ENCODE data around the gene ZNF410.
A peak's percentile ranks its signal among the peaks of the same experiment; 100 is the strongest.
"Not testable (repeated sequence)": the region's sequence is repeated elsewhere in the genome, so short reads cannot be mapped to it uniquely, and the experiment has no call there.

The ZNF410 gene

DNA sequence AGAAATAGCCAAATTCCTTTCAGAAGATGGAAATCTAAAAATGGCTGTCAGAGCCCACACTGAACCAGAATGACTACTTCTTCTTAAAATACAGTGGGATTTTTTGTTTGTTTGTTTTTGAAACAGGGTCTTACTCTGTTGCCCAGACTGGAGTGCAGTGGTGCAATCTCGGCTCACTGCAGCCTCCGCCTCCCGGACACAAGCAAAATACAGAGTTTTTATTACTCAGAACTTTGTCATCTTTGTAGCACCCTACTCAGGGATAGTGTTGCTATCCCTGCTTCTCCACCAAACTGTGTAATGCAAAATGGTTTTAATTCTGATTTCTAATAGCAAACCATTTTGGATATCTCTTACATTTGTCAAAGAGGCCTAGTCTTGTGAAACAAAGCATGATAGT is 16.4 kb downstream of the ZNF410 start:
- H3K9me3 ChIP-seq, result no peaks in the 10 kb centered on the region
- H3K4me3 ChIP-seq, result no peak overlapping the region
- H3K27me3 ChIP-seq, result no peaks in the 10 kb centered on the region
- no peak overlapping the region for H3K9ac ChIP-seq
- no peaks in the 10 kb centered on the region for H3K4me1 ChIP-seq
- H3K27ac ChIP-seq, result no peak overlapping the region
- TF ChIP-seq Cebpa-rat (IDR thresholded peaks at IDR 0.05), result no peak
- H3K36me3 ChIP-seq, result peaks cover 94% of the 10 kb centered on the region
- H3K4me2 ChIP-seq, result no peak overlapping the region
- H4K20me1 ChIP-seq, result peaks cover 36% of the 10 kb centered on the region

DNA sequence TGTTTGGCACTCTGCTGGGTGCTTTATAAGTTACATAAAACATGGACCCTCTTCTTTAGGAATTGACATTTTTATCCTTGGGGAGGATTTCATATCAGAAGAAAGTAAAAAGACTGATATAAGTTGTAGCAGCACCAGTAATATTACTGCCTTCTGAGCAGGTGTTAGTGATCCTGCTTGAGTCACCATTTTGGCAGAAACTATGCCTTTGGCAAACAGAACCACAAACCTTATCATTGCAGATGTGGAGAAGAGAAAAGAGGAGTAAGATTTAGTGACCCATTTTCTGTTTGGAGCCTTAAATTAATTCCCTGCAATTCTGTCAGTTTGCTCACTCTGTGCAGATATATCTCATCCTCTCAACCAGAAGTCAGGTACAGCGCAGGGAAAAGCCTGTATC is 23.0 kb downstream of the ZNF410 start:
- Histone ChIP-seq H3K36me3 (peaks cover 96% of the 10 kb centered on the region), H3K27ac (no peak overlapping the region), H3K4me1 (no peaks in the 10 kb centered on the region), H4K20me1 (0 out of 2 replicates have a peak, but pooled peaks cover 4% of the 10 kb centered on the region), H3K4me3 (no peak overlapping the region), H3K9me3 (peaks cover 22% of the 10 kb centered on the region), H3K9ac (no peak overlapping the region), H3K4me2 (no peak overlapping the region), H3K27me3 (no peaks in the 10 kb centered on the region)
- no peak for TF ChIP-seq Cebpa-rat (IDR thresholded peaks at IDR 0.05)

DNA sequence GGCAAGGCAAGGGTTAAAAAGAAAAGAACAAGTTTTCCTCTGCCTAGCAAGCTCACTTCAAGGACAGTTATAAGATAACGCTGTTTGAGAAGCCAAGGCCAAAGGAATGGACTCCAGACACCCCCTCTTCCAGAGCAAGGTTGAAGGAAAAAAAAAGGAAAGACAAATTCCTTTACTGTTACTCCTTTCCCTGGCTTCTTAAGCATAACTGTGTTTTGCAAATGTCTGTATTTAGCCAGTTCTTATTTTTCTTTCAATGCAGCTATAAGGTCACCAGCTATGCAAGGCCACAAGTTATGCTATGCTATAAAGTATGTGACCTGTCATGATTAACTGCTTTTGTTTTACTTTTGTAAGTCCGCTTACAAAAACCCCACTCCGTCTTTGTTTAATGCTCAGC is 26.6 kb downstream of the ZNF410 start:
- Histone ChIP-seq H3K9me3 (peaks cover 22% of the 10 kb centered on the region), H3K9ac (no peak overlapping the region), H3K4me3 (no peak overlapping the region), H3K36me3 (peaks cover 97% of the 10 kb centered on the region), H3K4me1 (no peaks in the 10 kb centered on the region), H3K27me3 (no peaks in the 10 kb centered on the region), H3K4me2 (no peak overlapping the region), H4K20me1 (peaks cover 21% of the 10 kb centered on the region), H3K27ac (no peak overlapping the region)
- TF ChIP-seq Cebpa-rat (IDR thresholded peaks at IDR 0.05), result no peak

DNA sequence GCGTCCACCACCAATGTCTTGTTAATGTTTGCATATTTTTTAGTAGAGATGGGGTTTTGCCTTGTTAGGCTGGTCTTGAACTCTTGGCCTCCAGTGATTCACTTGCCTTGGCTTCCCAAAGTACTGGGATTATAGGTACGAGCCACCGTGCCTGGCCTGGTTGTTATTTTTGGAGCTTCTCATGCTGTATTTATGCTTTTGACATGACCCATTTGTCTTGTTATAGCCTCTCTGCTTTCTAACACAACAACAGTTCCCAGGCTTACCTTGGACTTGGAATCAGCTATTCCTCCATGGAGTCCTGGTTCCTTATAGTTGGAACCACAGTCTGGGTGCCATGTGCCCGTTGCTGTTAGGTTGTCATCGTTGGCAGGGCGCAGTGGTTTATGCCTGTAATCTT is 29.7 kb downstream of the ZNF410 start:
- Histone ChIP-seq H3K27me3 (no peaks in the 10 kb centered on the region), H3K4me3 (no peak overlapping the region), H4K20me1 (peaks cover 33% of the 10 kb centered on the region), H3K36me3 (peaks cover 97% of the 10 kb centered on the region), H3K4me1 (no peaks in the 10 kb centered on the region), H3K4me2 (no peak overlapping the region), H3K9ac (no peak overlapping the region), H3K9me3 (peaks cover 22% of the 10 kb centered on the region), H3K27ac (no peak overlapping the region)
- TF ChIP-seq Cebpa-rat (IDR thresholded peaks at IDR 0.05), result no peak

DNA sequence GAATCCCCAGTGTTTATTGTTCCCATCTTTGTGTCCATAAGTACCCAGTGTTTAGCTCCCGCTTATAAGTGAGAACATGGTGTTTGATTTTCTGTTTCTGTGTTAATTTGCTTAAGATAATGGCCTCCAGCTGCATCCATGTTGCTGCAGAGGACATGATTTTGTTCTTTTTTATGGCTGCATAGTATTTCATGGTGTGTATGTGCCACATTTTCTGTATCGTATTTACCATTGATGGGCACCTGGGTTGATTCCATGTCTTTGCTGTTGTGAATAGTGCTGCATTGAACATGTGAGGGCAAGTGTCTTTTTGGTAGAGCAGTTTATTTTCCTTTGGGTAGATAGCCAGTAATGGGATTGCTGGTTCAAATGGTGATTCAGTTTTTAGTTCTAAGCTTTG is 32.8 kb downstream of the ZNF410 start:
- not testable (repeated sequence) for H3K9ac ChIP-seq, H3K4me3 ChIP-seq, H3K9me3 ChIP-seq, H3K4me1 ChIP-seq, H3K27me3 ChIP-seq, H3K4me2 ChIP-seq, H3K27ac ChIP-seq
- Histone ChIP-seq H4K20me1 (peaks cover 39% of the 10 kb centered on the region), H3K36me3 (peaks cover 96% of the 10 kb centered on the region)

DNA sequence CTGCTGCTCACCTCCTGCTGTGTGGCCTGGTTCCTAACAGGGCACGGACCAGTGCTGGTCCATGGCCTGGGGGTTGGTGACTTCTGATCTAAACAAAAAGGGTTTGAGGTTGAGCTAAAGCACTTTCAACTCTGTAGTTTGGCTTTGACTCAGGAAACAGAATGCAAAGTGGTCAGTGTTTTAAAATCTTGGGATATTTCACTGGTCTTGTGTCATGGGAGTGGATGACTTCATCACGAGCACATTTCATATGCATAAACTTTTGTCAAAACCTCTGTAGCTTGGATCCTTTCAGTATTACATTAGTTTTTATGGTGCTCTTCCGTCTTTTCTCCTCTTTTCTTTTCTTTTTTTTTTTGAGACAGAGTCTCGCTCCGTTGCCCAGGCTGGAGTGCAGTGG is 37.7 kb downstream of the ZNF410 start:
- H3K36me3 ChIP-seq, result peaks cover 98% of the 10 kb centered on the region

DNA sequence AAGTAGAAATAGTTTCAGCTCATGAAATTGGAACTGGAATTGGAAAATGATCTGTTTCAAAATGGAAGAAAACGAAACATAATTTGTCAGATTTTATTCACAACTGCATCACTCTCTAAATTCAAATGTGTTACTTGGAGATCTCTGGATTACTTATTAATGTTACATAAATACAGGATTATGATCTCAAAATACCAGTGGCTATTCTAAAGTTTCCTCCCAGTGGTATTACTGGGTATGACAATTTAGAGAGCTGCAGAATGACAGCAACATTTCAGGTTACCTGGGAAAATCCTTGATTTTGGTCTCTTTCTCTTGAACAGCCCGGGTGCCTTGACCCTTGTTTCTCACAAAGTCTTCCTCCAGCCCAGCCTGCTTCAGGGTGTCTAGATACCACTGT is 49.0 kb downstream of the ZNF410 start:
- Histone ChIP-seq H3K27me3 (no peaks in the 10 kb centered on the region), H3K27ac (no peak overlapping the region), H3K9ac (no peak overlapping the region), H3K4me3 (no peak overlapping the region), H3K4me1 (no peaks in the 10 kb centered on the region), H3K4me2 (no peak overlapping the region), H3K36me3 (peaks cover 54% of the 10 kb centered on the region), H4K20me1 (no peaks in the 10 kb centered on the region), H3K9me3 (no peaks in the 10 kb centered on the region)
- TF ChIP-seq Cebpa-rat (IDR thresholded peaks at IDR 0.05), result no peak

More for the DNA sequence above, 37.7 kb downstream of the ZNF410 start:
- Histone ChIP-seq H4K20me1 (peaks cover 30% of the 10 kb centered on the region), H3K27me3 (no peaks in the 10 kb centered on the region), H3K4me3 (no peak overlapping the region), H3K4me2 (no peak overlapping the region), H3K9ac (no peak overlapping the region), H3K4me1 (no peaks in the 10 kb centered on the region), H3K9me3 (no peaks in the 10 kb centered on the region), H3K27ac (no peak overlapping the region)
- TF ChIP-seq Cebpa-rat (IDR thresholded peaks at IDR 0.05), result no peak

DNA sequence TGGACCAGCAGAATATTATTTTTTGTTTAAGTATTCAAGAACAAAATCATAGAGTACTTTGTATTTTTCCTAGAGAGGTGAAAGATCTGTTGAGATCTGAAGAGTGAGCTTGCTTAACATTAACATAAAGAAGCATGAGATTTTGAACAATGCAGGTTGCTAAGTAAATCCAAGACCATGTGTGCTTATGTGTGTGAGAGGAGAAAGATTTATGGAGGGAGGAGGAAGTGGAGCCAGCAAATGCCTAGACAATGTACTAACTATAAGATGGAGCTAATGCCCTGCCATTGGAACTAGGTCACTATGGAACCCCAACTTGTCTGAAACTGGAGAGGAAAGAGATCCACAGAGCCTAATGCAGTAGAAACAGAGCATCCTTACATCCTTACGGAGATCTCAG is 49.9 kb downstream of the ZNF410 start:
- no peak for TF ChIP-seq Cebpa-rat (IDR thresholded peaks at IDR 0.05)
- H3K27me3 ChIP-seq, result no peaks in the 10 kb centered on the region
- H4K20me1 ChIP-seq, result no peaks in the 10 kb centered on the region
- H3K9me3 ChIP-seq, result no peaks in the 10 kb centered on the region
- H3K27ac ChIP-seq, result no peak overlapping the region
- no peak overlapping the region for H3K4me3 ChIP-seq
- no peak overlapping the region for H3K4me2 ChIP-seq
- no peak overlapping the region for H3K9ac ChIP-seq
- no peaks in the 10 kb centered on the region for H3K4me1 ChIP-seq
- H3K36me3 ChIP-seq, result peaks cover 45% of the 10 kb centered on the region

DNA sequence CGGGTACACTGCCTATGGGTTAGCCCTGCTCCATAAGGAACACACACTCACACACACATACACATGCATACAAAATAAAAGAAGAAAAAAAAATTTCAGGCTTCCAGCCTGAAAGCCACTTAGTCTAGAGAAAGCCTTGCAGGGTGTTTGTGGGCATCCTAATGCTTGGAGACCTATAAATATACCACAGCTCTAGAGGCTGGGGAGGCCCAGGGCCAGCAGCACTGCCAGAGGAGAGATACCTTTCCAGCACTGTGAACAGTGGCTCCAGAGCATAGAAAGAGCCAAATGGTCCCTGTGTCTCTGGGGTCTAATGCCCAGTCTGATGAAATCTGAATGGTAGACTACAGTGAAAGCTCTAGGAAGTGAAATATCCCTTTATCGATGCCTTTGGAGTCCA is 50.4 kb downstream of the ZNF410 start:
- no peak for TF ChIP-seq Cebpa-rat (IDR thresholded peaks at IDR 0.05)
- Histone ChIP-seq H3K4me1 (no peaks in the 10 kb centered on the region), H3K27me3 (no peaks in the 10 kb centered on the region), H3K4me3 (no peak overlapping the region), H3K4me2 (no peak overlapping the region), H4K20me1 (no peaks in the 10 kb centered on the region), H3K36me3 (peaks cover 40% of the 10 kb centered on the region), H3K9ac (no peak overlapping the region), H3K27ac (no peak overlapping the region), H3K9me3 (no peaks in the 10 kb centered on the region)

DNA sequence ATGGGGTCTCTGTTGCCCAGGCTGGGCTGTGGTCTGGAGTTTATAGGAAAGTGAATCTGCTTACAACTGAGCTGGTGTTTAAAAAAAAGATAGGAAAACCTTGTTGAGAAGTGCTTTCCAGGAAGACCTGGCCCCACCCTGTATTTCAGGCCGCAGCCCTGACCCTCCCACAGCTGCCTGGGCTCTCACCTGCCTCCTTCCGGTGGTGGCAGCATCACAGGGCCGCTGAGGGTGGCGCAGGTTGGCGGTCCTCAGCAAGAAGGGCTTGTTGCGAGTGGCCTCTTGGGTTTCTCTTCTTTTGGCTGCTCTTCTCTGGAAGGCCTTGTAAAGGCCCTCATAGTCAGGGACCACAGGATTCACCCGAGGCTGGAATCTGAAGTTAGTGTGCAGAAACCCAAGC is 55.5 kb downstream of the ZNF410 start:
- Histone ChIP-seq H3K9ac (no peak overlapping the region), H3K4me1 (peaks cover 8% of the 10 kb centered on the region; the same call in 1 of the 2 replicates), H3K4me3 (no peak overlapping the region), H3K9me3 (no peaks in the 10 kb centered on the region), H3K36me3 (peaks cover under 1% of the 10 kb centered on the region; the same call in 1 of the 2 replicates), H3K4me2 (no peak overlapping the region), H3K27me3 (no peaks in the 10 kb centered on the region), H4K20me1 (no peaks in the 10 kb centered on the region), H3K27ac (no peak overlapping the region)
- TF ChIP-seq Cebpa-rat (IDR thresholded peaks at IDR 0.05), result no peak

DNA sequence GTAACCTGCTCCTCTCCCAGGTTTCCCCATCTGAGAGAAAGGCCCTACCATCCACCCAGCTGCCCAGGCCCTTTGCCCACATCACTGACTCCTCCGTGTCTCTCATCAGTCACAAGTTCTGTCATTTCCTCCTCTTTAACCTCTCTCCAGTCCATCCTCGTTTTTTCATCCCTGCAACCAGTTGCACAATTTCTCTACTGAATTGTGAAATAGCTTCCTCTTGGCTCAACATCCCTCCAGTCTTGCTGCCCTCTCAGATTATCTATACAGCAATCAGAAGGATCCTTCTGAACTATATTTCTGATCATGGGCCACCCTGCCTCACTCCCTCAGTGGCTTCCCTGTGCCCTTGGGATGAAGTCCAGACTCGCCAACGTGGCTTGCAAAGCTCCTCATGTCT is 56.4 kb downstream of the ZNF410 start:
- Histone ChIP-seq H3K4me2 (peak overlapping the region; percentile 16; the same call in 1 of the 2 replicates), H3K9me3 (no peaks in the 10 kb centered on the region)
- peak; percentile 70; the same call in 1 of the 2 replicates for TF ChIP-seq Cebpa-rat (IDR thresholded peaks at IDR 0.05)

More for the DNA sequence above, 56.4 kb downstream of the ZNF410 start:
- Histone ChIP-seq H4K20me1 (no peaks in the 10 kb centered on the region), H3K4me1 (peaks cover 8% of the 10 kb centered on the region; the same call in 1 of the 2 replicates), H3K27me3 (no peaks in the 10 kb centered on the region), H3K27ac (no peak overlapping the region), H3K36me3 (no peaks in the 10 kb centered on the region), H3K4me3 (no peak overlapping the region), H3K9ac (no peak overlapping the region)

Data from BLaER1 (cell line).